Fibroblast of the aortic adventitia (primary cell): ENCODE results near the gene LCP1. TPM values are rescaled to one million over a fixed set of nuclear protein-coding genes. Genes with fewer than 3 reads are reported as not detected.

Source experiments
- DNase-seq: peaks from one replicate; pipeline ENCODE4 v3.0.0-alpha.2; 2010; ENCODE audit warnings: low read depth
- H3K4me3 ChIP-seq: 2 replicates; pipeline ENCODE4 v1.5.1; 2011; ENCODE audit warnings: low read depth, mild to moderate bottlenecking, control low read depth, low read length, moderate library complexity
- total RNA-seq: library from RNA; depleted of rRNA; stranded (reverse); fragments of >200 nt; gene quantifications from 2 replicates; pipeline ENCODE4 v1.2.3, GENCODE V29; 2012; ENCODE audit warnings: low replicate concordance
- TF ChIP-seq, protein P1 (sequence below): IDR thresholded peaks from 2 replicates; pipeline ENCODE4 v1.5.1; 2011; ENCODE audit warnings: mild to moderate bottlenecking, low read length, control low read depth, inconsistent platforms; ENCODE audit not compliant: insufficient read depth

The LCP1 gene
- total RNA-seq, 1 donor: 0.99 TPM

DNA sequence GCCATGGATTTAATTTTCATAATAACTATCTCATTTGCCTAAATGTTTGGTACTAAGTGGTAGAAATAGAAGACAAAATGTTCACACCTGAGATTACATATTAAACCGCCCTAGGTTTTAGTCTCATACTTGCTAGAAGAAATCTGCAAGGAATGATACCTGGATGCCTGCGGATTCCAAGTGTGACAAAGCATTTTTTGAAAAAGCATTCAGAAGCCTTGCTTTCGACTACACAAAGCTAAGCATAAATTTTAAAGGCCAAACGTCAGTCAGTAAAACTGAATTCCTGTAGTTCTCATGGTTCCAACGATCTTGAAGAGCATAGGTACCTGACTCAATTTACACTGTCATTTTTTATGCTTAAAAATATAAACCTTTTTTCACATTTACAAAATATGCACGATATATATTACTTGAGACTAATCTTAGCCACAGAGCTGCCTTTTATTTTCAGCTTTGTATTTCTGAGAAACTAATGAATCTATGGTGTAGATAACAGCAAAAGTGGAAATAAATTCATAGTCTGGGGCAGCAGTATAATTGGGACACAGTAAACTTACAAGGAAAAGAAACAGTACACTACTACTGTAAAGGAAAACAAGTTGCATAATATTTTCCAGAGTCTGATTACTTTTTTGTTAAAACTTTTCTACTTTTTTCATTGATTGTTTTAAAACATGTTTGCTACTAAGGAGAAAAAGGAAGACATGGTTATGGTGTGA, 28.5 kb upstream of the LCP1 start:
- H3K4me3 ChIP-seq: no peak overlapping the region
- TF ChIP-seq, protein P1, sequence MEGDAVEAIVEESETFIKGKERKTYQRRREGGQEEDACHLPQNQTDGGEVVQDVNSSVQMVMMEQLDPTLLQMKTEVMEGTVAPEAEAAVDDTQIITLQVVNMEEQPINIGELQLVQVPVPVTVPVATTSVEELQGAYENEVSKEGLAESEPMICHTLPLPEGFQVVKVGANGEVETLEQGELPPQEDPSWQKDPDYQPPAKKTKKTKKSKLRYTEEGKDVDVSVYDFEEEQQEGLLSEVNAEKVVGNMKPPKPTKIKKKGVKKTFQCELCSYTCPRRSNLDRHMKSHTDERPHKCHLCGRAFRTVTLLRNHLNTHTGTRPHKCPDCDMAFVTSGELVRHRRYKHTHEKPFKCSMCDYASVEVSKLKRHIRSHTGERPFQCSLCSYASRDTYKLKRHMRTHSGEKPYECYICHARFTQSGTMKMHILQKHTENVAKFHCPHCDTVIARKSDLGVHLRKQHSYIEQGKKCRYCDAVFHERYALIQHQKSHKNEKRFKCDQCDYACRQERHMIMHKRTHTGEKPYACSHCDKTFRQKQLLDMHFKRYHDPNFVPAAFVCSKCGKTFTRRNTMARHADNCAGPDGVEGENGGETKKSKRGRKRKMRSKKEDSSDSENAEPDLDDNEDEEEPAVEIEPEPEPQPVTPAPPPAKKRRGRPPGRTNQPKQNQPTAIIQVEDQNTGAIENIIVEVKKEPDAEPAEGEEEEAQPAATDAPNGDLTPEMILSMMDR: no peak
- DNase-seq: no peak

DNA sequence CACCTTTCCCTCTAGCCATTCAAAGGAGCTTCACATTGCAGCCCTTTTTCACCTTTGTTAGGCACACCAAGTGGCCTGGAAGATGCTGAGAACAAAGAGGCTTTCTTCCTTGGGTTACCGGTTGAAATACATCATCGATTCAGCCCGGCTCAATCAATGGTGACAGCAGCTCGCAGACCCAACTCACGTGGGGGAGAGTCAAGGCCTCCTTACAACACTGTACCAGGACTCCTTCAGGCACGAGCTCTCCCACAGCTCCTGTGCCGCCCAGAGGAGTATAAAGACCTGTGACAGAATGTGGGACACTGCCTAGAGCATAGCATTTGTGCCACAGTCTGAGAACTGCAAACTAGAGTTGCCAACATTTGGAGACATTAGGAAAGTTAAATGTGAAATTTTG, 25.9 kb upstream of the LCP1 start:
- H3K4me3 ChIP-seq: no peak overlapping the region
- DNase-seq: no peak
- TF ChIP-seq, protein P1: no peak

DNA sequence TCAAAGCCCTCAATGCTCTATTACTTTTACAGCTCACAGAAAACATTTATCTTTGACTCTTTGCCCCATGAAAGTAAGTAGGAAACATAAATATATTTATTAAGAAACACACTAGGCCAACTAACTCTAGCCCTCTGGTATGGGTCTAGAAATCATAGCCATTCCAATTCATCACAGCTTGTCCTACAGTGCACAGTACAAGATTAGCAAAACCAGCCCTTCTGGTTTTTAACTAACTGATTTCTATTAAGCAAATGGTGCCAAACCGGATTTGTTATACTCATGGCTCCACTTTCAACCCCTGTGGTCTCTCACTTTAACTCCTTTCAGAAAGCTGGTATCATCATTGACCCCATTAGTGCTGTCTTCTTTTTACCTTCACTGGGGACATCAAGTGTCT, 24.2 kb upstream of the LCP1 start:
- TF ChIP-seq, protein P1: no peak
- DNase-seq: no peak

DNA sequence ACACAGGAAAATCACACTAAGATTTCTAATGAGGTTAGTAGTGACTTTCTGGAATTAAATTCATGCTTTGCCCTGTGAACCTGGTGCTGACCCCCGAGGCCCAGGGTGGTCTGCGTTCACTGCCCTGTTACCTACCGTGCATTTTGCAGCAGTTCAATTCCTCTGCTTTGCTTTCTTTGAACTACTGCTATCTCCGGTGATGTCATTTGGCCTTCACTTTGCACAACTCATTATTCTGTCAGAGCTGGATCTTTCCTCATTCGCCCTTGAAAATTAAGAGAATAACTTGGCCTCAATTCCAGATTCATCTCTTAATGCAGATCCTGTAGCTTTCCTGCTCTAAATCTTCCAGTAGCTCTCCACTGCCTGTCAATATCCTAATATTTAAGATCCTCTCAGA, 21.0 kb upstream of the LCP1 start:
- no peak for DNase-seq
- H3K4me3 ChIP-seq: no peak overlapping the region
- TF ChIP-seq, protein P1: no peak

More for the DNA sequence above, 24.2 kb upstream of the LCP1 start:
- H3K4me3 ChIP-seq: no peak overlapping the region

DNA sequence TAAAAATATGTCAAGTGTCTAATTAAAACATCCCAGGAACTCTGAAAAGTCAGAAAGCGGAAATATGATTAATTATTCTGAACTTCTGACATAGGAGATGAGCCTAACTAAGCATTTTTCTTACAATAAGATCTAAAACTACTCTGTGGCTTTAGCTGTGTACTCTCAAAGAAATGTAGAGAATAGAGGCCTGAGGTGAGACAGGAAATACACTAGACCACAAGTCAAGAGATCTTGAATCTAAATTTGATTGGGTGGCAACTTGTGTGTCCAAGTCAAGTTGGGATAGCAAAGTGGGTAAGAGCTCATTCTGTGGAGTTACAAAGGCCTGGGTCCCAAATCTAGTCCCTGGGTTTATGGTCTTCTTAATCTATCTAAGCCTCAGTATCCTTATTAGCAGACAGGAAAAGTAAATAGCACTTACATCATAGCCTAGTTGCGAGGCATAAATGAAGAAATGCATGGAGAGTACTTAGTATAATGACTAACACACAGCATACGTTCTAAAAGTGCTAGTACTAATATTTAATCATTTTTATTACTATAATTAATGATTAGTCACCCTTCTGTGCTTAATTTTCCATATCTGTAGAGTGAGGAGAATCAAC, 20.3 kb upstream of the LCP1 start:
- H3K4me3 ChIP-seq: no peak overlapping the region
- DNase-seq: no peak
- TF ChIP-seq, protein P1: no peak

DNA sequence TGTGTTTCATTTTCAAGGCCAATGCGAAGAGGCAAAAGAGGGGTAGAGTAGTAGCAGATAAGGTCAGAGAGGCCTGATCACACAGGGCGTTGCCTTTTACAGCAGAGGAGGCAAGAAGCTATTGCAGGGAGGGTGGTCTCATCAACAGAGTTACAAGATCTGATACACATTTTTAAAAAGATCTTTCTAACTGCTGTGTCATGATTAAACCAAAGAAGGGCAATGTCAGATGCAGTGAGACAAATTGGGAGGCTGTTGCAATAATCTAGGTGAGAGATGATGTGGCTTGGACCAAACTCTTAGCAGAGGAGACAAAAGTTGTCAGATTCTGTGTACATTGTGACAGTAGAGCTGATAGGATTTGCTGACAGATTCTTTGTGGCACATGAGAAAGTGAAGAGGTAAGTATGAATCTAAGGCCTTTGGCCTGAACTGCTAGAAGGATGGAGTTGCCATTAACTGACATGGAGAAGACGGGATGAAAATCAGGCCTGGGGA, 16.8 kb upstream of the LCP1 start:
- TF ChIP-seq, protein P1: no peak
- no peak overlapping the region for H3K4me3 ChIP-seq
- DNase-seq: no peak
